Activated gamma-delta T cell treated with anti-CD3 and anti-CD28 coated beads, Interleukin-2, amount 50 U/mL, for 16 hours (primary cell): ENCODE data around the gene GRB10.
A peak's percentile ranks its signal among the peaks of the same experiment; 100 is the strongest.
"Not testable (repeated sequence)": the region's sequence is repeated elsewhere in the genome, so short reads cannot be mapped to it uniquely, and the experiment has no call there.

Experiments
- DNase-seq: peaks from one replicate; pipeline ENCODE4 v3.0.0-alpha.2; 2020; ENCODE audit warnings: low read depth

GRB10 gene

GRCh38 chr7:50743016-50743415 lies 39.7 kb downstream of the GRB10 start:
- DNase-seq, result no peak

DNA sequence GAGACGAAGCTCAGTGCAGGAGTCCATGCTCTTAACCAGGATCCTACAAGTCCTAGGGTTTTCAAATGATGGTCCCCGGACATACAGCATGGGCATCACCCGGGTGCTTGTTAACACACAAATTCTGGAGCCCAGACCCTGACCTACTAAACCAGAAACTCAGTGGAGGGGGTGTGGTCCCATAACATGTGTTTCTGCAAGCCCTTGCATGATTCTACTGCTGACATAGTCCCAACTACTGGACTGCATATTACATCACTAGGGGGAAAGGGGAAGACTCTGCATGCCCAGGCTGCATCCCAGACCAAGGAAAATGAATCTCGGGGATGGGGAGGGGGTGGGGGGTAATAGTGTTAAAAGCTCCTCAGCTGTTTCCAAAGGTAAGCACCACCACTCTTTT lies 40.3 kb downstream of the GRB10 start:
- no peak for DNase-seq

- DNase-seq, result peak; percentile 48
Observed at GRCh38 chr7:50739744-50740435, 42.8 kb downstream of the GRB10 start.

DNA sequence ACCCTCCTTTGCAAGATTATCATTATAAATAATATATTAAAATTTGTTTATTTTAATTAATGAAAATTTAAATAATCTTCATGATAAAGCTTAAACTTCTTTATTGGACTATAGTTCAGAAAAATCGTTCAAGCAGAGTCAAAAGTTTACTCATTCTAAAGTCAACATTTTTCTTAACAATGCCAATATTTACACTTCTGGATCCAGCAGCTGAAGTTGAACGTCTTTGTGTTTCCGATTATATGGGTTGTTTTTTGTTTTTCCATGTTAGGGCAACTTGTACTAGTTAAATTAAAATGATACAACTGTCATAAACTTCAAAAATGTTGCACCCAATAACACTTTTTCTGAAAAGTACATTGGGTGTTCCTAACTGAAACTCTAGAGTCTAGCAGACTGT lies 43.8 kb downstream of the GRB10 start:
- no peak for DNase-seq

GRCh38 chr7:50735836-50736235 lies 46.9 kb downstream of the GRB10 start:
- not testable (repeated sequence) for DNase-seq

DNA sequence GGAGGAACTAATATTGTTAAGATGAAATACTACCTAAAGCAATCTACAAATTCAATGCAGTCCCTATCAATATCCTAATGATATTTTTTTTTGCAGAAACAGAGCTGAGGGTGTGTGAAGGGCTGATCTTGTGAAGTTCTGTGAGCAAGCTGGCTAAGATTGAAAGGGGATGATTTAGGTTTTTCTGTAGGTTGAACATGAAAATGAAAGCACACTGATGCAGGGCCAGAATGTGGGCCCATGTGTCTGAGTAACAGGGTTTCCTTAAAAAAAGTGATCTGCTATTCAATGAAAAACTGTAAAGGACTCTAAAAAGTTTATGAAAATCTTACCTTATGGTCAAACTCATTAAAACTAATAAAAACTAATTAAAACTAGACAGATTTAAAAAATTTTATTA lies 47.4 kb downstream of the GRB10 start:
- DNase-seq, result no peak

DNA sequence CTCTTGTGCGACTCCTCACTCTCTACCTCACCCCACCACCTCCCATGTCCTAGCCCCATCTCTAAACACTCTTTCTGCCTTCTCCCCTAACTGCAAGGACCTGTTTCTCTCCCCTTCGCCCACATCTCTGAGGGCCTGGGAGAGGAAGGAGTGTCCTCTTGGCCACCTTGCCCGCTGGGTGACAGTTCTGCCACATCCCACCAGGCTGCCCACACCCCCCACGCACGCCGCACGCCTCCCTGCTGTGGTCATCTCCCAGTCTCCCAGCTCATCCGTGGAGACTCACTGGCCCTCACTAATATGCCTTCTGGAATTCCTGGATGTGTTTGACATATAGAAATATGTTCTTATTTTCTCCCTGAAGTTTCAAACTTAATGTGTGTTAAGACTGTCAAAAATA lies 48.5 kb downstream of the GRB10 start:
- DNase-seq, result no peak

DNA sequence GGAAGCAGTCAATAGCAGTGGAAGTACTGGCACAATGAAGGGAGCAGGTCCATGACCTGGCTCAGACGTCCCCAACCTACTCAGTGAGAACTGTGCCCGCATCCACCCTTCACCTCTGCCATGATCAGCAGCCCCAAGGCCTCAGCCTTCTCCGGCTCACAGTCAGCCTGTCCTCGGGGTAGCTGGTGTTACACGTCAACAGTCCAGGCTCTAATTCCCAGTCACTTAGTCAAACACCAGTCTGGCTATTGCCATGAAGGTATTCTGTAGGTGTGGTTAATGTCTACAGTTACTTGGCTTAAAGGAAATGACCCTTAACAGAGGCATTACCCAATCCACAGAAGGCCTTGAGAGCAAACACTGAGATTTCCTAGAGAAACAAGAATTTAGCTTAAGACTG lies 49.1 kb downstream of the GRB10 start:
- DNase-seq, result no peak

GRCh38 chr7:50731703-50732582 lies 50.8 kb downstream of the GRB10 start:
- no peak for DNase-seq

GRCh38 chr7:50730446-50731400 lies 52.0 kb downstream of the GRB10 start:
- no peak for DNase-seq

- DNase-seq, result no peak
Observed at GRCh38 chr7:50729962-50730361, 52.7 kb downstream of the GRB10 start.

- DNase-seq, result no peak
Observed at GRCh38 chr7:50728184-50728583, 54.5 kb downstream of the GRB10 start.

- DNase-seq, result no peak
Observed at GRCh38 chr7:50727711-50728110, 55.0 kb downstream of the GRB10 start.

DNA sequence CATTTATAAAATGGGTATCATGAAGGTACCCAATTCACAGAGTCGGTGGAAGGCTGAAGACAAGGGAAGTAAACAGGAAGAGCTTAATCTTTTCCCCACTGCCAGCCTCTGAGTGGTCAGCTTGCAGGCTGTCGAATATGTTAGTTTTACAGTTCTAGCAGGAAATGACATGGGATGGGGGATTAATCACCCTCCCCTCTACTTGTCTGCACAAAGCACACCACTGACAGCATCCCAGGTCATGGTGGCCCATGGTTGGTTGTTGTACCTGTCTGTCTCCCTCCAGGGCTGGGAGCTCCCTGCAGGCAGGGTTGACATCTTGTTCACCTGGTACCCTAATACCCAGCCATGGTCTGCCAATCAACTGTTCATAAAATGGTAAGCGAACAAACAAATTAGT lies 55.6 kb downstream of the GRB10 start:
- DNase-seq, result no peak

DNA sequence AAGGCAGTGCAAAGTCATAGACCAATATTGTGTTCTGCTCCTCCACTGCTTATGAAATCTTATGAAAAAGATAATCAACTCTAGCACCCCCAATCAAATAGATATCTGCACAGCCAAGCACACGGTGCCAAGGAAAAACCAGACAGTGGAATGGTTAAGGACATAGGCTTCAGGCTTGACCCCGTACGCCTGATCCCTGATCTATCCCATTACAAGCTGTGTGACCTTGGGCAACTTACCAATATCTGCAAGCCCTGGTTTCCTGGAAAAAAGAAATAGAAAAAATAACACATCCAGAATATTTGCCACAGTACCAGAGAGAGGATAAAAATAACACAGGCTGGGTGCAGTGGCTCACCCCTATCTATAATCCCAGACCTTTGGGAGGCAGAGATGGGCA lies 56.9 kb downstream of the GRB10 start:
- DNase-seq, result no peak

- no peak for DNase-seq
Observed at GRCh38 chr7:50724526-50725520, 57.9 kb downstream of the GRB10 start.

DNA sequence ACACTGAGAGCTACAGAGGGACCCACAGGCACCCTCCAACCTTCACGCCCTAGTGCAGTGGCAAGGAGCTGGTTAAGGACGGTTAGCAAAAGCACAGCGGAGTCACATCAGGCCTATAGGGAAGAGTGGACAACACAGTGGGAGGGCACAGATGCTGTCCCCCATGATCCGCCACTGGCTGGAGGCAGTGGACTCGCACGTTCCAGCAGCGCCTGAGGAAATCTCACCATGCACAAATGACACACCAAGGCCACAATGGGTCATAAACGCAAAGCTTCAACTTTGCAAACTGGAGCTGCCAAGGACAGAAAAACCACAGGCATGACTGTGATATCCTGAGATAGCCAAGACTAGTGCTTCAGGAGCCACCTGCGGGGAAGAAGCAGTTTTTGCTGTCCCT lies 58.8 kb downstream of the GRB10 start:
- DNase-seq, result no peak

DNA sequence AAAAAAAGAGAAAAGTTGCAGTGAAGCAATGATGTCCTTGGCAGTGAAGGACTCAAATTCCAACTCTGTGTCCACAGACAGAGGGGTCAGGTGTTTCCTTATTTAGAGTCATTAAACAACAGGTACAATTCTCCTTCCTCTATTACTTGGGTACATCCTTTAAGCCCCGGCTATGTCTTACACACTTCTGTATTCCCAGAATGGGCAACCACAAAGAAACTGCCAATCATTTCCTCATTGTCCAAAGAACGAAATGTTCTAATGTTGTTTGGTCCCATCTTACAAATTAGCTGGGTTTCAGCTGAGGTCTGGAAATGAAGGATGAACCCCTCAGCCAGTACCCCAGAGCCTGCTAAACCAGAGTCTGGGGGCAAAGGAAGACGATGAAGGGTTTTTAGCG lies 59.5 kb downstream of the GRB10 start:
- no peak for DNase-seq

DNA sequence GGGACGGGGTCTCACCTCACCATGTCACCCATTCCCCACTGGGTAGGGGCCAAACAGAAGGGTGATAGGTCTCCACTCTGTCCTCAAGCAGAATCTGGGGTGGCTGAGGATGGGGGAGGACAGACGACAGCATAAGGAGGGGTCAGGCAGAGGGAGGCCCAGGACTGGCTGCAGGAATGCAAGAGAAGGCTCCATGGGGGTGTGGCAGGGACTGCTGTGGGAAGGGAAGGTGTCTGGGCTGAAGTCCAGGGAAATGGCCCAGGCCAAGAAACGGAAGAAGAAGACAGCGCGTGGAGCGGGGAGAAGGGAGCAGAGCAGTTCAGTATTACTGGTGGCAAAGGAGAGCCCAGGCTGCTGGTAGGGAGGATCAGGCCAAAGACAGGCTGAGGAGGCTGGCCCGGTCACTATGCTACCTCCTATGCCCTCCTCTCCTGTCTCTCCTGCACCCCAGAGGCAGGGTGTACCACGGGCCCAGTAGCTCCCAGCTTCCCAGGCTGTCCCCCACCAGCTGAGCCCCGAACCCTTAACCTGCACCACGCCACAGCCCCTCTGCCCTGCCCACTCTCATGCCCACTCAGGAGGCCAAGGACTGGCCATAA lies 60.9 kb downstream of the GRB10 start:
- DNase-seq, result no peak

GRCh38 chr7:50721160-50721559 lies 61.5 kb downstream of the GRB10 start:
- DNase-seq, result no peak

GRCh38 chr7:50720295-50720694 lies 62.4 kb downstream of the GRB10 start:
- DNase-seq, result no peak
